ENCODE data around the gene SNRK.

GRCh38 chr3:43369404-43370292 lies 83.3 kb downstream of the SNRK start:
- TF ChIP-seq, protein P1, sequence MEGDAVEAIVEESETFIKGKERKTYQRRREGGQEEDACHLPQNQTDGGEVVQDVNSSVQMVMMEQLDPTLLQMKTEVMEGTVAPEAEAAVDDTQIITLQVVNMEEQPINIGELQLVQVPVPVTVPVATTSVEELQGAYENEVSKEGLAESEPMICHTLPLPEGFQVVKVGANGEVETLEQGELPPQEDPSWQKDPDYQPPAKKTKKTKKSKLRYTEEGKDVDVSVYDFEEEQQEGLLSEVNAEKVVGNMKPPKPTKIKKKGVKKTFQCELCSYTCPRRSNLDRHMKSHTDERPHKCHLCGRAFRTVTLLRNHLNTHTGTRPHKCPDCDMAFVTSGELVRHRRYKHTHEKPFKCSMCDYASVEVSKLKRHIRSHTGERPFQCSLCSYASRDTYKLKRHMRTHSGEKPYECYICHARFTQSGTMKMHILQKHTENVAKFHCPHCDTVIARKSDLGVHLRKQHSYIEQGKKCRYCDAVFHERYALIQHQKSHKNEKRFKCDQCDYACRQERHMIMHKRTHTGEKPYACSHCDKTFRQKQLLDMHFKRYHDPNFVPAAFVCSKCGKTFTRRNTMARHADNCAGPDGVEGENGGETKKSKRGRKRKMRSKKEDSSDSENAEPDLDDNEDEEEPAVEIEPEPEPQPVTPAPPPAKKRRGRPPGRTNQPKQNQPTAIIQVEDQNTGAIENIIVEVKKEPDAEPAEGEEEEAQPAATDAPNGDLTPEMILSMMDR (IDR thresholded peaks at IDR 0.05; ENCODE audit: low read depth, low read length): no peak
- no peak for TF ChIP-seq EZH2phosphoT487 (IDR thresholded peaks at IDR 0.05; ENCODE audit: low read depth)

Data from OCI-LY3 (cell line).